IMR-90 (cell line): ENCODE results near the gene NTRK3. TPM values are rescaled to one million over a fixed set of nuclear protein-coding genes. Genes with fewer than 3 reads are reported as not detected.

Experiments used
- ATAC-seq: fragments of 200-7000 bp; cut with Tn5 transposase; 2 replicates; pipeline ENCODE4 v1.9.1; 2020; ENCODE audit warnings: low read depth, mild to moderate bottlenecking, moderate library complexity
- BruUV-seq: library from RNA; stranded (reverse); fragments of 400-500 nt; replicated peaks from 2 replicates; lab custom pipeline; 2021; lab: Mats Ljungman, UMichigan
- CTCF ChIA-PET: fragments of 300-600 bp; formaldehyde crosslinking; extraction: SDS; loops from one replicate; lab custom pipeline; 2021; ENCODE audit warnings: antibody characterized with exemption; lab: Yijun Ruan, JAX
- POLR2A ChIA-PET: fragments of 300-600 bp; sonication (Branson Sonifier 250); formaldehyde crosslinking; loops from one replicate; lab custom pipeline; 2022; ENCODE audit warnings: antibody characterized with exemption; ENCODE audit not compliant: unreplicated experiment; lab: Charles Lee
- DNase-seq: peaks from one replicate; pipeline ENCODE4 v3.0.0; 2013
- H2AFZ ChIP-seq: replicated peaks from 2 replicates; pipeline ENCODE3; 2013; ENCODE audit warnings: low read length, mild to moderate bottlenecking; ENCODE audit not compliant: poor library complexity
- H2AK5ac ChIP-seq: 2 replicates; pipeline ENCODE4 v1.6.1; 2013; ENCODE audit warnings: low read depth, low read length, inconsistent platforms
- H2AK9ac ChIP-seq: replicated peaks from 2 replicates; pipeline ENCODE3; 2013; ENCODE audit warnings: mild to moderate bottlenecking, low read depth, low read length, moderate library complexity; ENCODE audit not compliant: poor library complexity
- H2BK120ac ChIP-seq: 2 replicates; pipeline ENCODE4 v1.6.1; 2013; ENCODE audit warnings: low read depth, low read length, inconsistent platforms
- H2BK15ac ChIP-seq: 3 replicates; pipeline ENCODE4 v1.6.1; 2013; ENCODE audit warnings: low read depth, low read length, inconsistent platforms
- H2BK20ac ChIP-seq: 2 replicates; pipeline ENCODE4 v1.6.1; 2013; ENCODE audit warnings: low read depth, mild to moderate bottlenecking, inconsistent platforms, low read length, moderate library complexity
- H2BK5ac ChIP-seq: 2 replicates; pipeline ENCODE4 v1.6.1; 2013; ENCODE audit warnings: mild to moderate bottlenecking, low read depth, low read length, inconsistent platforms; ENCODE audit not compliant: poor library complexity, severe bottlenecking
- H3K14ac ChIP-seq: replicated peaks from 2 replicates; pipeline ENCODE4 v1.6.1; 2013; ENCODE audit warnings: low read depth, low read length, inconsistent platforms
- H3K18ac ChIP-seq: 2 replicates; pipeline ENCODE4 v1.6.1; 2013; ENCODE audit warnings: low read depth, low read length, control low read depth
- H3K23ac ChIP-seq: 2 replicates; pipeline ENCODE4 v1.6.1; 2013; ENCODE audit warnings: low read depth, low read length, inconsistent platforms
- H3K27ac ChIP-seq: 2 replicates; pipeline ENCODE4 v1.5.1; 2013; ENCODE audit warnings: mild to moderate bottlenecking, control low read depth, low read length; ENCODE audit not compliant: insufficient read depth
- H3K27me3 ChIP-seq: 2 replicates; pipeline ENCODE4 v1.6.1; 2013; ENCODE audit warnings: low read length; ENCODE audit not compliant: control insufficient read depth, insufficient read depth
- H3K36me3 ChIP-seq: 2 replicates; pipeline ENCODE4 v1.6.1; 2013; ENCODE audit warnings: low read length, mixed read lengths; ENCODE audit not compliant: control insufficient read depth, insufficient read depth
- H3K4ac ChIP-seq: 2 replicates; pipeline ENCODE4 v1.6.1; 2013; ENCODE audit warnings: low read depth, low read length, inconsistent platforms
- H3K4me1 ChIP-seq: 2 replicates; pipeline ENCODE4 v1.6.1; 2013; ENCODE audit warnings: low read length, mixed read lengths; ENCODE audit not compliant: control insufficient read depth, insufficient read depth
- H3K4me2 ChIP-seq: 2 replicates; pipeline ENCODE4 v1.6.1; 2013; ENCODE audit warnings: low read depth, mild to moderate bottlenecking, control low read depth, low read length, moderate library complexity
- H3K4me3 ChIP-seq: 2 replicates; pipeline ENCODE4 v1.5.1; 2013; ENCODE audit warnings: low read depth, mild to moderate bottlenecking, control low read depth, low read length, moderate library complexity; ENCODE audit not compliant: insufficient read depth
- H3K56ac ChIP-seq: 2 replicates; pipeline ENCODE4 v1.6.1; 2013; ENCODE audit warnings: low read length, inconsistent platforms; ENCODE audit not compliant: insufficient read depth; ENCODE audit errors: extremely low read depth
- H3K79me1 ChIP-seq, 2 experiments: 2 replicates each; pipeline ENCODE4 v1.6.1; 2013; ENCODE audit warnings: low read length in 2 of 2, inconsistent platforms in 1 of 2, low read depth in 1 of 2
- H3K9ac ChIP-seq: 2 replicates; pipeline ENCODE4 v1.6.1; 2013; ENCODE audit warnings: low read depth, low read length, control low read depth
- H3K9me1 ChIP-seq: 2 replicates; pipeline ENCODE4 v1.6.1; 2013; ENCODE audit warnings: low read length, inconsistent platforms; ENCODE audit not compliant: insufficient read depth
- H3K9me3 ChIP-seq: 2 replicates; pipeline ENCODE4 v1.6.1; 2013; ENCODE audit warnings: low read length; ENCODE audit not compliant: control insufficient read depth, insufficient read depth
- H4K20me1 ChIP-seq: 2 replicates; pipeline ENCODE4 v1.6.1; 2013; ENCODE audit warnings: low read length, inconsistent platforms; ENCODE audit not compliant: insufficient read depth
- H4K5ac ChIP-seq: 2 replicates; pipeline ENCODE4 v1.6.1; 2013; ENCODE audit warnings: mild to moderate bottlenecking, low read depth, low read length, control low read depth
- H4K8ac ChIP-seq, 2 experiments: 2 replicates each; pipeline ENCODE4 v1.6.1; 2013; ENCODE audit warnings: low read depth in 2 of 2, low read length in 2 of 2, control low read depth in 1 of 2, inconsistent platforms in 1 of 2
- H4K91ac ChIP-seq: 2 replicates; pipeline ENCODE4 v1.6.1; 2013; ENCODE audit warnings: low read depth, low read length, inconsistent platforms; ENCODE audit not compliant: insufficient read depth
- BHLHE40 ChIP-seq: fragments of 150-350 bp; IDR thresholded peaks from 2 replicates; pipeline ENCODE4 v1.6.1; 2016; ENCODE audit warnings: mild to moderate bottlenecking, low read depth, low read length
- CEBPB ChIP-seq: IDR thresholded peaks from 2 replicates; pipeline ENCODE4 v1.6.1; 2012; ENCODE audit warnings: low read depth, low read length, improper control_type of control experiment
- FOS ChIP-seq: fragments of 150-350 bp; IDR thresholded peaks from 2 replicates; pipeline ENCODE4 v1.6.1; 2016; ENCODE audit warnings: low read depth, low read length
- MAFK ChIP-seq: IDR thresholded peaks from 2 replicates; pipeline ENCODE4 v1.6.1; 2012; ENCODE audit warnings: low read depth, low read length, improper control_type of control experiment
- MAZ ChIP-seq: IDR thresholded peaks from 2 replicates; pipeline ENCODE4 v1.6.1; 2012; ENCODE audit warnings: low read depth, mild to moderate bottlenecking, low read length, improper control_type of control experiment, moderate library complexity, borderline replicate concordance
- MXI1 ChIP-seq: IDR thresholded peaks from 2 replicates; pipeline ENCODE4 v1.6.1; 2012; ENCODE audit warnings: low read depth, mild to moderate bottlenecking, low read length, moderate library complexity, borderline replicate concordance
- NFE2L2 ChIP-seq: fragments of 150-350 bp; IDR thresholded peaks from 2 replicates; pipeline ENCODE4 v1.6.1; 2016; ENCODE audit warnings: low read depth, mild to moderate bottlenecking, low read length
- POLR2A ChIP-seq: IDR thresholded peaks from 2 replicates; pipeline ENCODE4 v1.6.1; 2012; ENCODE audit warnings: mild to moderate bottlenecking, low read depth, low read length
- RAD21 ChIP-seq: IDR thresholded peaks from 2 replicates; pipeline ENCODE4 v1.6.1; 2012; ENCODE audit warnings: low read length, improper control_type of control experiment
- RCOR1 ChIP-seq: IDR thresholded peaks from 2 replicates; pipeline ENCODE4 v1.6.1; 2012; ENCODE audit warnings: mild to moderate bottlenecking, low read length, improper control_type of control experiment; ENCODE audit not compliant: insufficient replicate concordance
- RFX5 ChIP-seq: IDR thresholded peaks from 2 replicates; pipeline ENCODE4 v1.8.0; 2012; ENCODE audit warnings: low read depth, mild to moderate bottlenecking, low read length, moderate library complexity
- SMC3 ChIP-seq: fragments of 150-350 bp; IDR thresholded peaks from 2 replicates; pipeline ENCODE4 v1.6.1; 2016; ENCODE audit warnings: low read depth, mild to moderate bottlenecking, antibody characterized with exemption, low read length, moderate library complexity
- WGBS, 2 experiments: methylation state at CpG; one replicate each; pipeline versions ENCODE4 v1.1.5 to v1.1.7; 2013; ENCODE audit warnings: missing lambda C conversion rate in 2 of 2; ENCODE audit not compliant: insufficient read length in 1 of 2; ENCODE audit errors: extremely low coverage in 2 of 2; 5-methylcytosine and 5-hydroxymethylcytosine counted together
- dilution Hi-C: fragments of 300-500 bp; cut with HindIII; formaldehyde crosslinking; loops from one replicate; pipeline ENCODE4 v1.14.3; 2018; ENCODE audit warnings: low sequenced_read_pairs; ENCODE audit not compliant: unreplicated experiment
- in situ Hi-C: fragments of 300-500 bp; cut with MboI; formaldehyde crosslinking; loops from 3 replicates; pipeline ENCODE4 v1.14.3; 2019; ENCODE audit warnings: low sequenced_read_pairs, inconsistent platforms, mixed read lengths
- intact Hi-C: fragments of 100-400 bp; cut with micrococcal nuclease; formaldehyde crosslinking; loops from 2 replicates; pipeline ENCODE4 v1.10.0; 2022
- polyA plus RNA-seq, 3 experiments: library from polyadenylated mRNA; depleted of rRNA; stranded (reverse); fragments of >200 nt; gene quantifications; 2 replicates each; pipeline ENCODE4 v1.2.3, GENCODE V29; 2012; ENCODE audit warnings: low replicate concordance in 1 of 3
- total RNA-seq: library from RNA; depleted of rRNA; stranded (reverse); fragments of >200 nt; gene quantifications from 2 replicates; pipeline ENCODE4 v1.2.3, GENCODE V29; 2012
- TF ChIP-seq, protein P1 (sequence below): conservative IDR thresholded peaks from 2 replicates; pipeline ENCODE4 v1.5.1; 2012; ENCODE audit warnings: mild to moderate bottlenecking, low read depth, low read length, improper control_type of control experiment
- TF ChIP-seq, protein P2 (sequence below): fragments of 150-350 bp; IDR thresholded peaks from 2 replicates; pipeline ENCODE4 v1.6.1; 2017; ENCODE audit warnings: mild to moderate bottlenecking, antibody characterized with exemption, low read length, low read depth

The NTRK3 gene
- total and polyA plus RNA-seq, 2 of the 4 experiments (the other 2 are of a cell fraction), result under 0.01 to 0.15 TPM

DNA sequence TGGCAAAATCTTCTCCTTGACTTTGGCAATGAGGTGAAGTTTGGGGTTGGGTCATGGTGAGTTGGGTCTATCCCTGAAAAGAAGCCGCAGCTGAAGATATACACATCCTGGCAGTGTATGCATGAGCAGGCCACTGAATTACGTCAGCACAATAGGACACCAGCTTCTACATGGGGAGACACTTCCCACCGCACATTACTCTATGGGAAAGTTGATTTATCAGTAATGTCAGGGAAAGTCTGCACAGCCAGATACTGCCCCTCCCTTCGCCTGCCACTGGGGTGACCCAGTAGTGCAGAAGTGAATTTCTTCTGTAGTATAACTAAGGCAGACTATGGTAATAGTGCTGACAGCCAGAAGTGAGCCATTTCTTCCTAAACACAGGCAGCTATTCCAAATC is 245.0 kb downstream of the NTRK3 start:
- Histone ChIP-seq H3K56ac (no peak overlapping the region), H3K9ac (no peak overlapping the region), H3K23ac (no peak overlapping the region), H4K5ac (no peak overlapping the region), H3K14ac (no peak overlapping the region), H3K9me1 (no peaks in the 10 kb centered on the region), H3K9me3 (peaks cover 14% of the 10 kb centered on the region), H2BK15ac (no peak overlapping the region), H3K4ac (no peak overlapping the region), H2AFZ (no peak overlapping the region), H3K36me3 (no peaks in the 10 kb centered on the region), H2BK20ac (no peak overlapping the region), H4K20me1 (no peaks in the 10 kb centered on the region), H3K79me1 (no peaks in the 10 kb centered on the region), H2BK5ac (no peak overlapping the region), H2AK5ac (no peak overlapping the region), H3K4me3 (no peak overlapping the region), H3K27me3 (no peaks in the 10 kb centered on the region), H3K27ac (no peak overlapping the region), H4K91ac (no peak overlapping the region), H3K18ac (no peak overlapping the region), H2BK120ac (no peak overlapping the region), H2AK9ac (no peak overlapping the region), H4K8ac (no peak overlapping the region), H3K4me2 (no peak overlapping the region), H3K4me1 (no peaks in the 10 kb centered on the region)
- CTCF ChIA-PET, result no interaction called here
- POLR2A ChIA-PET, result no interaction called here
- WGBS, 2 experiments, result no CpG with 5 or more reads among the region's 4 CpGs
- BruUV-seq, result no TSS peak
- TF ChIP-seq NFE2L2, result no peak
- TF ChIP-seq, protein P1, sequence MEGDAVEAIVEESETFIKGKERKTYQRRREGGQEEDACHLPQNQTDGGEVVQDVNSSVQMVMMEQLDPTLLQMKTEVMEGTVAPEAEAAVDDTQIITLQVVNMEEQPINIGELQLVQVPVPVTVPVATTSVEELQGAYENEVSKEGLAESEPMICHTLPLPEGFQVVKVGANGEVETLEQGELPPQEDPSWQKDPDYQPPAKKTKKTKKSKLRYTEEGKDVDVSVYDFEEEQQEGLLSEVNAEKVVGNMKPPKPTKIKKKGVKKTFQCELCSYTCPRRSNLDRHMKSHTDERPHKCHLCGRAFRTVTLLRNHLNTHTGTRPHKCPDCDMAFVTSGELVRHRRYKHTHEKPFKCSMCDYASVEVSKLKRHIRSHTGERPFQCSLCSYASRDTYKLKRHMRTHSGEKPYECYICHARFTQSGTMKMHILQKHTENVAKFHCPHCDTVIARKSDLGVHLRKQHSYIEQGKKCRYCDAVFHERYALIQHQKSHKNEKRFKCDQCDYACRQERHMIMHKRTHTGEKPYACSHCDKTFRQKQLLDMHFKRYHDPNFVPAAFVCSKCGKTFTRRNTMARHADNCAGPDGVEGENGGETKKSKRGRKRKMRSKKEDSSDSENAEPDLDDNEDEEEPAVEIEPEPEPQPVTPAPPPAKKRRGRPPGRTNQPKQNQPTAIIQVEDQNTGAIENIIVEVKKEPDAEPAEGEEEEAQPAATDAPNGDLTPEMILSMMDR, result no peak
- no peak for TF ChIP-seq RFX5
- no peak for TF ChIP-seq RCOR1
- TF ChIP-seq MAFK, result no peak
- no peak for TF ChIP-seq POLR2A
- no peak for TF ChIP-seq MAZ
- no peak for TF ChIP-seq BHLHE40
- no peak for TF ChIP-seq CEBPB
- TF ChIP-seq, protein P2, sequence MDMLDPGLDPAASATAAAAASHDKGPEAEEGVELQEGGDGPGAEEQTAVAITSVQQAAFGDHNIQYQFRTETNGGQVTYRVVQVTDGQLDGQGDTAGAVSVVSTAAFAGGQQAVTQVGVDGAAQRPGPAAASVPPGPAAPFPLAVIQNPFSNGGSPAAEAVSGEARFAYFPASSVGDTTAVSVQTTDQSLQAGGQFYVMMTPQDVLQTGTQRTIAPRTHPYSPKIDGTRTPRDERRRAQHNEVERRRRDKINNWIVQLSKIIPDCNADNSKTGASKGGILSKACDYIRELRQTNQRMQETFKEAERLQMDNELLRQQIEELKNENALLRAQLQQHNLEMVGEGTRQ, result no peak
- no peak for TF ChIP-seq SMC3
- no peak for TF ChIP-seq MXI1
- no peak for TF ChIP-seq RAD21
- TF ChIP-seq FOS, result no peak
- intact Hi-C loops (no loop called here), dilution Hi-C loops (no loop called here), in situ Hi-C loops (no loop called here)
- no peak for ATAC-seq
- no peak for DNase-seq
